ENCODE data around the gene TMEM63C. TPM values are rescaled to one million over a fixed set of nuclear protein-coding genes. Genes with fewer than 3 reads are reported as not detected.
A peak's percentile ranks its signal among the peaks of the same experiment; 100 is the strongest.

Gene TMEM63C
- 1 to 10 TPM in 1 of 4 donors, under 1 TPM in 3; 0.29 to 1.3 (median 0.90) TPM for polyA plus RNA-seq (ENCODE audit: insufficient read length in 4 of 4)

GRCh38 chr14:77181603-77182437, at the start of gene TMEM63C:
TSS of gene TMEM63C (plus strand) at chr14:77181798. CDS start at chr14:77218814, 37,016 bp downstream.
- peak; percentile 42 to 62 (median 52) for DNase-seq (ENCODE audit: low read depth in 4 of 4, low spot score in 3 of 4)

DNA sequence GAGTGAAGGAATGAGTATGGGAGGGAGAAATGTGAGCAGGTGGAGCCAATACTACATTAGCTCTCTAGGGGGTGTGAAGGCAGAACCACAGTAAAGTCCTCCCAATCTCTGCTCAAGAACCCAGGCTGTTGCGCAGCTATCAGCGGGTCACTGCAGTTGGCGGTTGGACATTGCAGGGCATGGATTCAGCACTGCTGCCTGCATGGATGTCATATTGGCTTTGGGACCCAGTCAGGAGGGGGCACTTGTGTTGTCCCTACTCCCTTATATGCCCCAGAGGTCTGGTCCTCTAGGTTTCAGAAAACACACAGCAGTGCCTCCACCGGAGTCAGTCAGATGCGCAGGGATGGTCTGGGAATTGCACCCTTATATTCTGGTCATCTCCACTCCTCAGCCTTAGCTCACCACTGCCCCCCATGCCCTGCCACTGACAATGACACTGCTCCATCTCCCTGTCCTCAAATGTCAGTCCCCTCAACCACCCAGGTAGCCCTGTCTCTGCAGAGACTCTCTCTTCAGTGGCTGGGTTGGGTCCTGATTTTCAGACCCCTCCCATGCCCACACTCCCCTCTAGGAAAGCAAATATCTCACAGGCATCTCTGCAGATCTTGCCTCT, 49.6 kb upstream of the TMEM63C start:
- no peak for DNase-seq (ENCODE audit: low read depth in 4 of 4, low spot score in 3 of 4)

DNA sequence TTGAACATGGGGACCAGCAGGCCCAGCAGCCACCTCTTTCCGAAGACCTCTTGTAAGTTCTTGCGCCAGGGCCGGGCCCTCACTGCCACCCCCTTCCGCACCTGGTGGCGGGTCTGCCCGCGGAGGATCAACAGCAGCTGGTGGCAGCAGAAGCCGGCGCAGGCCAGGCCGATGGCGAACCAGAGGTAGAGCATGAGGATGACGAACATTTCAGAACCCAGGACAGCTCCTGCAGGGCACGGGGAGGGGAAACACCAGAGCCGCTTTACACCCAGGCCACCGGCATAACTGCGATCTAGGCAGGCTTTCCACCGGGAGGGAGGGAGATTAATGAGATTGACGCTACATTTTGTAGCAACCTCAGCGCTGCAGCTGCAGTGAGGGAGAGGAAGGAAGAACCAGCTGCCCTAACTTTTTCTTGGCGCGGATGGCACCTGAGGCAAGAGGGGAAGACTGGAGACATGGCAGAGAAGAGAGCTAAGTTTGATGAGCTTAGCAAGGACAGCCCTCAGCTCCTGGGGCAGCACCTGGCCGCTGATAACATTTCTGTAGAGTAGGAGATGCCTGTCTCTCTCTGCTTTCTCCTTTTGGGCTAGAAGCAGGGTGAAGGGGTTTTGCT, 47.8 kb upstream of the TMEM63C start:
- peak; percentile 67 to 87 (median 80) for DNase-seq (ENCODE audit: low read depth in 4 of 4, low spot score in 3 of 4)

- no peak for DNase-seq (ENCODE audit: low read depth in 4 of 4, low spot score in 3 of 4)
Measured at GRCh38 chr14:77139022-77139421, 42.6 kb upstream of the TMEM63C start.

DNA sequence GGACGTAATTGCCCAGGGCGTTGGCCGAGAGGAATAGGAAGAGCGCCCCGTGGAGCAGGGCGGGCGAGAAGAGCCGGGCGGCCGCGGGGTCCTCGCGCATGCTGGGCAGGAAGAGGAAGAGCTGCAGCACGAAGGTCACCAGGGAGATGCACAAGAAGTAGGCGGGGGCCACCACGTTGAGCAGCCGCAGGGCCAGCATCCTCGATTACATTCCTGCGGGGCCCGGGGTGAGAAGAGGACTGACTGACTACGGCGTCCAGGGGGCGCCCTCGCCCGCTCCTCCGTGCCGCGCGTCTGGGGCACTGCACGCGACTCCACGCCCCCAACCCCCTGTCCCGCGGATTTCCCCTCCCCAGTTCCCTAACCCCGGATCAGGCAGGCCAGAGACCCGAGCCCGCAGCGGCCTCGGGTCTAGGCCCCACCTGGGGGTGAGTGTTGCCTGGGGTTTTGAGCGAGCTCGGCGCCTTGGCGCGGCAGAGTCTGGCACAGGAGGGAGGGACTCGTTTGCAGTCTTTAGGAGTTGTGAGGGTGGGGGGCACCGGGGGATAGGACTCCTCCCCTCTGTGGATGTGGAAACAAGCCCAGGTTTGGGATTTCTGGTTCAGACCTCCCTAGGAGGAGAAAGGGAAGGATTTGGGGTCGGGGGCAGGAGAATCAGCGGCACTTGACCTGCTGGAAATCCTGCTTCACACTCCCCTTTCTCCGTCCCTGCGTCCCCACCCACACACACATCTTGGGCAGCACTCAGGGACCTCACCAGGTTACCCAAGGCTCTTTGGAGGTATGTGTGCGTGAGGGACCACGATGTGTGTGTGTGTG, 41.8 kb upstream of the TMEM63C start:
- DNase-seq (ENCODE audit: low read depth in 4 of 4, low spot score in 3 of 4): no peak

- DNase-seq (ENCODE audit: low read depth in 4 of 4, low spot score in 3 of 4): no peak
Measured at GRCh38 chr14:77140359-77141213, 41.0 kb upstream of the TMEM63C start.

GRCh38 chr14:77141214-77142004, 40.2 kb upstream of the TMEM63C start, which contains the start of gene ZDHHC22:
TSS of gene ZDHHC22 (minus strand) at chr14:77141791. CDS start at chr14:77139738, 2,053 bp downstream.
- no peak for DNase-seq (ENCODE audit: low read depth in 4 of 4, low spot score in 3 of 4)

- no peak for DNase-seq (ENCODE audit: low read depth in 4 of 4, low spot score in 3 of 4)
Measured at GRCh38 chr14:77142005-77142800, 39.4 kb upstream of the TMEM63C start.

- no peak for DNase-seq (ENCODE audit: low read depth in 4 of 4, low spot score in 3 of 4)
Measured at GRCh38 chr14:77143071-77143470, 38.5 kb upstream of the TMEM63C start.

GRCh38 chr14:77144412-77145115, 37.0 kb upstream of the TMEM63C start:
- no peak for DNase-seq (ENCODE audit: low read depth in 4 of 4, low spot score in 3 of 4)

DNA sequence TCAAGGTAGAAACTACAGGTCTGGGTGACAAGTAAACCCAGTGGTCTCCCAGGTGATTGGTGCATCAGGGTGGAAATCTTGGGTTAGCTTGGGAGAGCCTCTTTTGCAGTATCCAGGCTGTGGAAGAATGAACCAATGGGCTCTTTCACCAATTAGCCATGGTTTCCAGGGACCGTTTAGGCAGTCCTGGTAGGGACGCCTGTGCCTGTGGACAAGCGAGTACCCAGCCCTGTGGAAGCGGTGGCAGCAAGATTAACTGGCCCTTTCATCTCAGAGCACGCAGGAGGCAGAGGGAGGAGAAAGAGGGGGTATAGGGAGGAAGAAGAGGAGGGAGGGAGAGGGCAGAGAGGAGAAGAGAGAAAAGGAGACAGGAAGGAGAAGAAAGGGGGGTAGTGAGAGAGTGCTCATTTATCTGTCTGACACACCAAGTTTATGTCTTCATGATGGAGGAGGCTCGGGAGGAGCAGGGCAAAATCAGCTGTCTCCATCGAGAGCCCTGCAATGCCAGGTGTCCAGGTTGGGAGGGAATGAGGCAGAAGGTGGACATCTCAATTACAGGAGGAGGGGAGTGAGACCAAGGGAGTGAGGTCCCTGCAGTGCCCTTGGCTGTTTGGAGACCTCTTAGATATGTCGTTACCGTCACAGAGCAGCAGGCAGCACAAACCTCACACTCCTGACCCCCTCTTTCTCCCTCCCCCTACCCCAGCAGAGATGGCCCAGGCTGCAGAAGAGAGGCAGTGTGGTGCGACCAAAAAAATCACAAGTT, 35.4 kb upstream of the TMEM63C start:
- no peak for DNase-seq (ENCODE audit: low read depth in 4 of 4, low spot score in 3 of 4)

DNA sequence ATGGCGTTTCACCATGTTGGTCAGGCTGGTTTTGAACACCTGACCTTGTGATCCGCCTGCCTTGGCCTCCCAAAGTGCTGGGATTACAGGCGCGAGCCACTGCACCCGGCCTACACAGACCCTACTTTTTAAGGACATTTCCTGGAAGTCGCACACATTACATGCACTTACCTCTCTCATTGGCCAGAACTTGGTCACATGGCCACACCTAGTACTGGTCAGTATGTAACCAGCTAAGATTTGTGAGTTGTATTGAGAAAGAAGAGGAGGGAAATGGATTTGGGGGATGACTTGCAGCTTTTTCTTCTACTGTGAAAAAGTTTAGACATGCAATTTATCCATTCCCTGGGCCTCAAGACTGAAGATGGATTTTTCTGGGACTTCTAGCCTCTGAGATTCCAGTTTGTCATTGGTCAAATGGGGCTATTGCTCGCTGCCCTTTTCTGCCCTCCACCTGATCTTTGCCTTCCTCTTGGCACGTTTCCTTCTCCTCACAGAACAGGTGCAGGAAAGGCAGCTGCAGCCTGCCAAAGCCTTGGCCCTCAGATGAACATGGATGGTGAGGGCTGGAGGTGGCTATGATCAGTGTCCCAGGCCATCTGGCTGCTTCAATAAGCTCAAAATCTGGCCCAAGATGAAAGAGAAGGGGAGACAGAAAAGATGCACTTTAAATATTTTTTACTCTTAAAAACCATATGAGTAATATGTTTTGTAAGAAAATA, 32.9 kb upstream of the TMEM63C start:
- no peak for DNase-seq (ENCODE audit: low read depth in 4 of 4, low spot score in 3 of 4)

GRCh38 chr14:77151245-77151644, 30.4 kb upstream of the TMEM63C start:
- no peak for DNase-seq (ENCODE audit: low read depth in 4 of 4, low spot score in 3 of 4)

DNA sequence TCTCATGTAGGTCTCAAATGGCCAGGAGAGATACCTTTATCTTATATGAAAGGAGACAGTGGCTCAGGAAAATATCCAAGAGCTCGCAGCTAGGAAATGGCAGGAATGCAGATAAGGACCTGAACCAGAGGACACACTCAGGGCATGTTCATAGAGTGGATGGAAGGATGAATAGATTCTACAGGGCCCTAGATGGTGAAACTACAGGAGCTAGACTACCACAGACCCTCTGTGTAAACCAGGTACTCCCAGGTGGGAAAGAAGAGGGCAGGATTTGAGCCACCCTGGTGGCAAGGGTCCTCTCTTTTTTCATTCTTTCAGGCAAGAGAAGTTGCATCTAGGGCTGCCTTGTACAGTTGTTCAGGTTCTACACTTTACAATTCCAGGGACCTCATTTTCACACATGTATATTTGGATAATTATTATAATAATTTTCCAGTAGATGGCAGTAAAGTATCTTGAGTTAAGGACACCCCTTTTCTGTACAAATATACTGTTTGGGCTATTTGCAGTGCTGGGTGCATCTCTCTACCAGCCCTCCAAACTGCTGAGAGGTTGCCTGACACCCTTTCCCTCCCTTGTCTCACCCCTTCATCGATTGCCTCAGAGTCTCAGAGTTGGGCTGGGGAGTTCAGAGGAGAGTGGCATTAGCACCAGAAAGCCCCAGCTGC, 29.5 kb upstream of the TMEM63C start:
- no peak for DNase-seq (ENCODE audit: low read depth in 4 of 4, low spot score in 3 of 4)

DNA sequence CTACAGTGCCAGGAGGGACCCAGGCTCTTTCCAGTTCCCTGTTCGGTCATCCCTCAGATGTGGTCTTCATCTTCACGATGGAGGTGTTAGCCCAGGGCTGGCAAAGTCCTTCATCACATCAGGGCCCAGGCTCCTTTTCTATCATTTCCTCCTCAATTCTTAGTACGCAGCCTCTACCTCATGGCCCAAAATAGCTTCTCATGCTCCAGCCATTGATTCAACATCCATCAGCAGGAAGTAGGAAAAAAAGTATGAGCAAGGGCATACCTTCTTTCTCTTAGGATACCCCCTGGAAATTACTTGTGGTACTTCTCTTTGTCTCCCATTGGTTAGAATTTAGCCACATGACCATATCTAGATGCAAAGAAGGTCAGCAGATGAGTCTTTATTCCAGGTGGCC, 27.8 kb upstream of the TMEM63C start:
- DNase-seq (ENCODE audit: low read depth in 4 of 4, low spot score in 3 of 4): no peak

Data from left renal pelvis (tissue), 4 donors.